GM23338 (cell line): ENCODE results near the gene LPAR1. TPM values are rescaled to one million over a fixed set of nuclear protein-coding genes. Genes with fewer than 3 reads are reported as not detected.

Experiments
- ATAC-seq: fragments of 200-7000 bp; cut with Tn5 transposase; 3 replicates; pipeline ENCODE4 v1.9.1; 2020
- DNase-seq: peaks from one replicate; pipeline ENCODE4 v3.0.0-alpha.2; 2015; ENCODE audit warnings: low spot score
- H2AFZ ChIP-seq: fragments of 200-600 bp; sonication (generic); 2 replicates; pipeline ENCODE4 v1.8.0; 2016; ENCODE audit warnings: antibody characterized with exemption, mild to moderate bottlenecking, moderate library complexity
- H3F3A ChIP-seq: fragments of 200-600 bp; sonication (generic); replicated peaks from 2 replicates; pipeline ENCODE4 v1.8.0; 2017; ENCODE audit warnings: antibody characterized with exemption, mixed run types, low read depth
- H3K27ac ChIP-seq: fragments of 200-600 bp; sonication (generic); 2 replicates; pipeline ENCODE4 v1.6.1; 2016; ENCODE audit warnings: low read depth
- H3K27me3 ChIP-seq: fragments of 200-600 bp; sonication (generic); 2 replicates; pipeline ENCODE4 v1.8.0; 2016; ENCODE audit warnings: mild to moderate bottlenecking, mixed run types, moderate library complexity; ENCODE audit not compliant: insufficient read depth
- H3K36me3 ChIP-seq: fragments of 200-600 bp; sonication (generic); 2 replicates; pipeline ENCODE4 v1.8.0; 2016; ENCODE audit warnings: mild to moderate bottlenecking; ENCODE audit not compliant: insufficient read depth
- H3K4me1 ChIP-seq: fragments of 200-600 bp; sonication (generic); 2 replicates; pipeline ENCODE4 v1.8.0; 2016; ENCODE audit warnings: mild to moderate bottlenecking, moderate library complexity; ENCODE audit not compliant: insufficient read depth
- H3K4me2 ChIP-seq: fragments of 200-600 bp; sonication (generic); 2 replicates; pipeline ENCODE4 v1.7.1; 2017; ENCODE audit warnings: mixed run types
- H3K4me3 ChIP-seq: fragments of 200-600 bp; sonication (generic); 2 replicates; pipeline ENCODE4 v1.6.1; 2016; ENCODE audit warnings: mixed run types
- H3K79me2 ChIP-seq: fragments of 200-600 bp; sonication (generic); replicated peaks from 2 replicates; pipeline ENCODE4 v1.8.0; 2017; ENCODE audit warnings: mild to moderate bottlenecking; ENCODE audit not compliant: insufficient read depth
- H3K9me2 ChIP-seq: fragments of 200-600 bp; sonication (generic); 2 replicates; pipeline ENCODE4 v1.8.0; 2017; ENCODE audit not compliant: insufficient read depth
- H4K20me1 ChIP-seq: fragments of 200-600 bp; sonication (generic); replicated peaks from 2 replicates; pipeline ENCODE4 v1.8.0; 2017; ENCODE audit warnings: mild to moderate bottlenecking; ENCODE audit not compliant: insufficient read depth
- H3K27ac Mint-ChIP-seq: 2 replicates; pipeline ENCODE4 v1.8.0; 2020; ENCODE audit warnings: inconsistent platforms, mild to moderate bottlenecking, moderate library complexity, mixed read lengths
- H3K27me3 Mint-ChIP-seq: 3 replicates; pipeline ENCODE4 v1.8.0; 2022; ENCODE audit warnings: low read depth, mild to moderate bottlenecking, moderate library complexity, mixed read lengths, inconsistent platforms; ENCODE audit not compliant: insufficient read depth, poor library complexity
- H3K36me3 Mint-ChIP-seq: 3 replicates; pipeline ENCODE4 v1.8.0; 2021; ENCODE audit warnings: low read depth, mild to moderate bottlenecking, inconsistent platforms, moderate library complexity, mixed read lengths
- H3K4me1 Mint-ChIP-seq: 3 replicates; pipeline ENCODE4 v1.8.0; 2020; ENCODE audit warnings: mild to moderate bottlenecking, inconsistent platforms, mixed read lengths
- H3K4me3 Mint-ChIP-seq: 3 replicates; pipeline ENCODE4 v1.8.0; 2021; ENCODE audit warnings: moderate library complexity, mild to moderate bottlenecking, inconsistent platforms, mixed read lengths
- H3K9me3 Mint-ChIP-seq: 3 replicates; pipeline ENCODE4 v1.8.0; 2020; ENCODE audit warnings: moderate library complexity, mild to moderate bottlenecking, inconsistent platforms, mixed read lengths
- CREB1 ChIP-seq: fragments of 250-450 bp; sonication (Bioruptor Pico); IDR thresholded peaks from 2 replicates; pipeline ENCODE4 v1.5.0; 2020; ENCODE audit warnings: low read depth, mild to moderate bottlenecking, moderate library complexity
- EZH2 ChIP-seq: fragments of 200-600 bp; sonication (generic); IDR thresholded peaks from one replicate; pipeline ENCODE4 v1.8.0; 2017; ENCODE audit warnings: antibody characterized with exemption, mild to moderate bottlenecking, low read depth; ENCODE audit not compliant: unreplicated experiment
- JUNB ChIP-seq: IDR thresholded peaks from one replicate; pipeline ENCODE4 v1.6.1; 2016; ENCODE audit warnings: antibody characterized with exemption; ENCODE audit not compliant: unreplicated experiment
- POLR2AphosphoS5 ChIP-seq: IDR thresholded peaks from 2 replicates; pipeline ENCODE4 v1.6.1; 2016; ENCODE audit warnings: antibody characterized with exemption, low read depth
- STAT1 ChIP-seq: IDR thresholded peaks from one replicate; pipeline ENCODE4 v1.6.1; 2016; ENCODE audit warnings: antibody characterized with exemption; ENCODE audit not compliant: unreplicated experiment
- ZNF114 ChIP-seq: fragments of 250-450 bp; sonication (Bioruptor Pico); IDR thresholded peaks from 2 replicates; pipeline ENCODE4 v1.5.0; 2020; ENCODE audit warnings: mild to moderate bottlenecking, moderate library complexity
- ZNF331 ChIP-seq: fragments of 250-450 bp; sonication (Bioruptor Pico); IDR thresholded peaks from 2 replicates; pipeline ENCODE4 v1.5.0; 2020; ENCODE audit warnings: low read depth, mild to moderate bottlenecking, moderate library complexity
- polyA plus RNA-seq: library from polyadenylated mRNA; unstranded; fragments of >200 nt; fragmentation: Nextera tagmentation; extraction: Ambion mirVana; gene quantifications from 2 replicates; pipeline ENCODE4 v1.2.1, GENCODE V29; 2016
- total RNA-seq: library from RNA; depleted of rRNA; stranded (reverse); fragments of >200 nt; shearing (Covaris generic); gene quantifications from 2 replicates; pipeline ENCODE4 v1.2.3, GENCODE V29; 2014
- TF ChIP-seq, protein P1 (sequence below): fragments of 250-450 bp; sonication (Bioruptor Pico); IDR thresholded peaks from 2 replicates; pipeline ENCODE4 v1.5.0; 2020; ENCODE audit warnings: mild to moderate bottlenecking, moderate library complexity
- TF ChIP-seq, protein P2 (sequence below): IDR thresholded peaks from one replicate; pipeline ENCODE4 v1.6.1; 2018; ENCODE audit warnings: antibody characterized with exemption; ENCODE audit not compliant: unreplicated experiment

Gene LPAR1
- total and polyA plus RNA-seq, 2 experiments from 2014 or later, result 1.0 to 3.8 TPM

DNA sequence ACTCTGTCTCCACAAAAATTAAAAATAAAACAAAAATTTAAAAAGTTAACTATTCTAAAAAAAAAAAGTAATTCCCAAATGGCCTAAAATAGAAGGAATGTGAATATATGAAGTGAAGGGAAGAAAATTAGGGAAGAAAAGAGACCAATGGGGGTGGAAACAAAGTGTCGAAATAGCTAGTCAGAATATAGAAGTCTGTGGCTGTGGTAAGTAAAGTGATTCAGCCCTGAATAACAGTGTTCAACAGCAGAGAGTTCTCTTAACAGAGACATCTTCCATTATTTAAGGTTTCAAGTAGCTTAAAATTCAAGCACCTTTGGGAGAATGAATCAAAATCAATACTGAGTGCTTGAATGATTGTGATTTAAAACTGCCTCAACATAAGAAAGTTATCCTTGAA lies 51.7 kb downstream of the LPAR1 start:
- Histone ChIP-seq H3K27ac (no peak overlapping the region), H3K27me3 (no peaks in the 10 kb centered on the region), H4K20me1 (no peaks in the 10 kb centered on the region), H3K79me2 (peaks cover 6% of the 10 kb centered on the region; the same call in 1 of the 2 replicates), H3K4me1 (peaks cover 13% of the 10 kb centered on the region), H2AFZ (no peak overlapping the region), H3K36me3 (no peaks in the 10 kb centered on the region), H3F3A (no peaks in the 10 kb centered on the region), H3K4me2 (no peak overlapping the region), H3K9me2 (no peaks in the 10 kb centered on the region), H3K4me3 (no peak overlapping the region)
- H3K27me3 Mint-ChIP-seq, result no peaks in the 10 kb centered on the region
- H3K4me3 Mint-ChIP-seq, result no peak overlapping the region
- TF ChIP-seq CREB1 (CRISPR knock-in tag), result no peak
- TF ChIP-seq ZNF331, result no peak
- TF ChIP-seq JUNB, result no peak
- no peak for TF ChIP-seq EZH2
- TF ChIP-seq POLR2AphosphoS5, result no peak
- TF ChIP-seq, protein P1, sequence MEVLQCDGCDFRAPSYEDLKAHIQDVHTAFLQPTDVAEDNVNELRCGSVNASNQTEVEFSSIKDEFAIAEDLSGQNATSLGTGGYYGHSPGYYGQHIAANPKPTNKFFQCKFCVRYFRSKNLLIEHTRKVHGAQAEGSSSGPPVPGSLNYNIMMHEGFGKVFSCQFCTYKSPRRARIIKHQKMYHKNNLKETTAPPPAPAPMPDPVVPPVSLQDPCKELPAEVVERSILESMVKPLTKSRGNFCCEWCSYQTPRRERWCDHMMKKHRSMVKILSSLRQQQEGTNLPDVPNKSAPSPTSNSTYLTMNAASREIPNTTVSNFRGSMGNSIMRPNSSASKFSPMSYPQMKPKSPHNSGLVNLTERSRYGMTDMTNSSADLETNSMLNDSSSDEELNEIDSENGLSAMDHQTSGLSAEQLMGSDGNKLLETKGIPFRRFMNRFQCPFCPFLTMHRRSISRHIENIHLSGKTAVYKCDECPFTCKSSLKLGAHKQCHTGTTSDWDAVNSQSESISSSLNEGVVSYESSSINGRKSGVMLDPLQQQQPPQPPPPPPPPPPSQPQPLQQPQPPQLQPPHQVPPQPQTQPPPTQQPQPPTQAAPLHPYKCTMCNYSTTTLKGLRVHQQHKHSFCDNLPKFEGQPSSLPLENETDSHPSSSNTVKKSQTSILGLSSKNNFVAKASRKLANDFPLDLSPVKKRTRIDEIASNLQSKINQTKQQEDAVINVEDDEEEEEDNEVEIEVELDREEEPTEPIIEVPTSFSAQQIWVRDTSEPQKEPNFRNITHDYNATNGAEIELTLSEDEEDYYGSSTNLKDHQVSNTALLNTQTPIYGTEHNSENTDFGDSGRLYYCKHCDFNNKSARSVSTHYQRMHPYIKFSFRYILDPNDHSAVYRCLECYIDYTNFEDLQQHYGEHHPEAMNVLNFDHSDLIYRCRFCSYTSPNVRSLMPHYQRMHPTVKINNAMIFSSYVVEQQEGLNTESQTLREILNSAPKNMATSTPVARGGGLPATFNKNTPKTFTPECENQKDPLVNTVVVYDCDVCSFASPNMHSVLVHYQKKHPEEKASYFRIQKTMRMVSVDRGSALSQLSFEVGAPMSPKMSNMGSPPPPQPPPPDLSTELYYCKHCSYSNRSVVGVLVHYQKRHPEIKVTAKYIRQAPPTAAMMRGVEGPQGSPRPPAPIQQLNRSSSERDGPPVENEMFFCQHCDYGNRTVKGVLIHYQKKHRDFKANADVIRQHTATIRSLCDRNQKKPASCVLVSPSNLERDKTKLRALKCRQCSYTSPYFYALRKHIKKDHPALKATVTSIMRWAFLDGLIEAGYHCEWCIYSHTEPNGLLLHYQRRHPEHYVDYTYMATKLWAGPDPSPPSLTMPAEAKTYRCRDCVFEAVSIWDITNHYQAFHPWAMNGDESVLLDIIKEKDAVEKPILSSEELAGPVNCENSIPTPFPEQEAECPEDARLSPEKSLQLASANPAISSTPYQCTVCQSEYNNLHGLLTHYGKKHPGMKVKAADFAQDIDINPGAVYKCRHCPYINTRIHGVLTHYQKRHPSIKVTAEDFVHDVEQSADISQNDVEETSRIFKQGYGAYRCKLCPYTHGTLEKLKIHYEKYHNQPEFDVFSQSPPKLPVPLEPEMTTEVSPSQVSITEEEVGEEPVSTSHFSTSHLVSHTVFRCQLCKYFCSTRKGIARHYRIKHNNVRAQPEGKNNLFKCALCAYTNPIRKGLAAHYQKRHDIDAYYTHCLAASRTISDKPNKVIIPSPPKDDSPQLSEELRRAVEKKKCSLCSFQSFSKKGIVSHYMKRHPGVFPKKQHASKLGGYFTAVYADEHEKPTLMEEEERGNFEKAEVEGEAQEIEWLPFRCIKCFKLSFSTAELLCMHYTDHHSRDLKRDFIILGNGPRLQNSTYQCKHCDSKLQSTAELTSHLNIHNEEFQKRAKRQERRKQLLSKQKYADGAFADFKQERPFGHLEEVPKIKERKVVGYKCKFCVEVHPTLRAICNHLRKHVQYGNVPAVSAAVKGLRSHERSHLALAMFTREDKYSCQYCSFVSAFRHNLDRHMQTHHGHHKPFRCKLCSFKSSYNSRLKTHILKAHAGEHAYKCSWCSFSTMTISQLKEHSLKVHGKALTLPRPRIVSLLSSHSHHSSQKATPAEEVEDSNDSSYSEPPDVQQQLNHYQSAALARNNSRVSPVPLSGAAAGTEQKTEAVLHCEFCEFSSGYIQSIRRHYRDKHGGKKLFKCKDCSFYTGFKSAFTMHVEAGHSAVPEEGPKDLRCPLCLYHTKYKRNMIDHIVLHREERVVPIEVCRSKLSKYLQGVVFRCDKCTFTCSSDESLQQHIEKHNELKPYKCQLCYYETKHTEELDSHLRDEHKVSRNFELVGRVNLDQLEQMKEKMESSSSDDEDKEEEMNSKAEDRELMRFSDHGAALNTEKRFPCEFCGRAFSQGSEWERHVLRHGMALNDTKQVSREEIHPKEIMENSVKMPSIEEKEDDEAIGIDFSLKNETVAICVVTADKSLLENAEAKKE, result no peak
- no peak for TF ChIP-seq ZNF114
- TF ChIP-seq STAT1, result no peak
- TF ChIP-seq, protein P2, sequence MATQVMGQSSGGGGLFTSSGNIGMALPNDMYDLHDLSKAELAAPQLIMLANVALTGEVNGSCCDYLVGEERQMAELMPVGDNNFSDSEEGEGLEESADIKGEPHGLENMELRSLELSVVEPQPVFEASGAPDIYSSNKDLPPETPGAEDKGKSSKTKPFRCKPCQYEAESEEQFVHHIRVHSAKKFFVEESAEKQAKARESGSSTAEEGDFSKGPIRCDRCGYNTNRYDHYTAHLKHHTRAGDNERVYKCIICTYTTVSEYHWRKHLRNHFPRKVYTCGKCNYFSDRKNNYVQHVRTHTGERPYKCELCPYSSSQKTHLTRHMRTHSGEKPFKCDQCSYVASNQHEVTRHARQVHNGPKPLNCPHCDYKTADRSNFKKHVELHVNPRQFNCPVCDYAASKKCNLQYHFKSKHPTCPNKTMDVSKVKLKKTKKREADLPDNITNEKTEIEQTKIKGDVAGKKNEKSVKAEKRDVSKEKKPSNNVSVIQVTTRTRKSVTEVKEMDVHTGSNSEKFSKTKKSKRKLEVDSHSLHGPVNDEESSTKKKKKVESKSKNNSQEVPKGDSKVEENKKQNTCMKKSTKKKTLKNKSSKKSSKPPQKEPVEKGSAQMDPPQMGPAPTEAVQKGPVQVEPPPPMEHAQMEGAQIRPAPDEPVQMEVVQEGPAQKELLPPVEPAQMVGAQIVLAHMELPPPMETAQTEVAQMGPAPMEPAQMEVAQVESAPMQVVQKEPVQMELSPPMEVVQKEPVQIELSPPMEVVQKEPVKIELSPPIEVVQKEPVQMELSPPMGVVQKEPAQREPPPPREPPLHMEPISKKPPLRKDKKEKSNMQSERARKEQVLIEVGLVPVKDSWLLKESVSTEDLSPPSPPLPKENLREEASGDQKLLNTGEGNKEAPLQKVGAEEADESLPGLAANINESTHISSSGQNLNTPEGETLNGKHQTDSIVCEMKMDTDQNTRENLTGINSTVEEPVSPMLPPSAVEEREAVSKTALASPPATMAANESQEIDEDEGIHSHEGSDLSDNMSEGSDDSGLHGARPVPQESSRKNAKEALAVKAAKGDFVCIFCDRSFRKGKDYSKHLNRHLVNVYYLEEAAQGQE, result no peak
- no peak for DNase-seq
- no peaks in the 10 kb centered on the region; the same call in 2 of the 3 replicates for H3K36me3 Mint-ChIP-seq
- H3K27ac Mint-ChIP-seq, result no peak overlapping the region
- peaks cover 24% of the 10 kb centered on the region for H3K4me1 Mint-ChIP-seq
- ATAC-seq, result no peak
- no peaks in the 10 kb centered on the region; the same call in 2 of the 3 replicates for H3K9me3 Mint-ChIP-seq
